ENCODE data around the gene TRNT1. TPM values are rescaled to one million over a fixed set of nuclear protein-coding genes. Genes with fewer than 3 reads are reported as not detected.

Gene TRNT1
- polyA plus RNA-seq, 1 donor: 25.5 TPM

DNA sequence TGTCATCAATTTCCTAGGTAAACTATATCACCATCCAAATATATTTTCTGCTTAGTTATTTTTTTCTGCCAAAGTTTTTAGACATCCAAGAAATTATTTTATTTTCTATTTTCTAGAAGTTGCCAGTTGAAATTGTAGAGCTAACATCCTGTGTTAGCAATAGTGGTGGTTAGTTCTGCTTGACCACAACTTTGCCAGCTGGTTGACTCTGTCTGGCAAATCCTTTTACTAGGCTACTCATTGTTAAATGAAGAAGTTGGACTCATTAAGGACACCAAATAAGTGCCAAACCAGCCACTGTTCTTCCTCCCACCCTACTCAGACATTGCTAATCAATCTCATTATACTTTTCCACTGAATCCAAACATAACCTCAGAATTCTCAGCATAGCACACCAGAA is 68.1 kb downstream of the TRNT1 start:
- no peak for DNase-seq
- no peak overlapping the region for H3K27ac ChIP-seq (ENCODE audit: low read length)
- no peaks in the 10 kb centered on the region for H3K9me3 ChIP-seq (ENCODE audit: control insufficient read depth, low read depth, low read length)
- H3K4me3 ChIP-seq (ENCODE audit: low read length): no peak overlapping the region
- H3K27me3 ChIP-seq (ENCODE audit: control insufficient read depth, insufficient read depth, low read length): peaks cover 3% of the 10 kb centered on the region
- H3K4me1 ChIP-seq (ENCODE audit: control insufficient read depth, insufficient read depth, low read length): peaks cover 5% of the 10 kb centered on the region
- H3K36me3 ChIP-seq (ENCODE audit: control insufficient read depth, insufficient read depth, low read length): no peaks in the 10 kb centered on the region

DNA sequence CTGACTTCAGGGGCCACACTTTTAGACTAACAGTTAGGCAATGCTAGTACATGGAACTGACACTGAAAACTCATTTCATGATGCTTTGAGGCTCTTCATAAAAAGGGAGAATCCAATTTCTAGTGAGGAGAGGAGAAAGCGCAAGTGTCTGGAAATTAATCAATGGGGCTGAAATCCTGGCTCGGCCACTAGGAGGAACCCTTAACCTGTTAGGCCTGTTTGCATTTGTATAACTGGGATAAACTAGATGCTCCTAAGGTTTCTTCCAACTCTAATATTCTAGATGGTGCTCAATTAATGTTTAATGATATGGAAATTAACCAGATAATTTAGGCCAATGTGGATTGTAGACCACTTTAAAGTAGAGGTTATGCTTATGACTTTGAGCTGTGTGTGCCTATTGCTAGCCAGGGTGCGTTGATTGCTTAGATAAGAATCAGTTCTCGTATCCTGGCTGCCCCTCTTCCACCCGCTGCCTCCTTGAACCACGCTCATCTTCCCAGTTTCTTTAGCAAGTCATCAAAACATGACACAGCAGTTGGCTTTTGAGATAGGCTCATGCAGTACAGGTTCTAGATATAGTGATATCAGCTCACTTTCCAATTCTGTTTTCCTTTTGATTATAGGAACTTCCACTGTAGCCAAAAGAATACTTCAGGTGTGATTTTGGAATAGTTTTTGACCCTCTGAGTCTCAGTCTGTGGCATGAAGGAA is 69.6 kb downstream of the TRNT1 start:
- H3K4me3 ChIP-seq (ENCODE audit: low read length): no peak overlapping the region
- peak in 1 of 2 donors; percentile 17 for DNase-seq
- H3K9me3 ChIP-seq (ENCODE audit: control insufficient read depth, low read depth, low read length): no peaks in the 10 kb centered on the region
- H3K36me3 ChIP-seq (ENCODE audit: control insufficient read depth, insufficient read depth, low read length): no peaks in the 10 kb centered on the region
- peaks cover 5% of the 10 kb centered on the region for H3K4me1 ChIP-seq (ENCODE audit: control insufficient read depth, insufficient read depth, low read length)
- H3K27me3 ChIP-seq (ENCODE audit: control insufficient read depth, insufficient read depth, low read length): peaks cover 3% of the 10 kb centered on the region
- 39% methylated on average over 2 of the region's 6 CpGs for WGBS (ENCODE audit: insufficient coverage, low lambda C conversion rate)
- no peak overlapping the region for H3K27ac ChIP-seq (ENCODE audit: low read length)

Other genes starting within 250 kb of the TRNT1 start
- 0.28 TPM for gene IL5RA, start 16.6 kb upstream of the TRNT1 start, polyA plus RNA-seq
- gene CRBN, start 52.8 kb downstream of the TRNT1 start, polyA plus RNA-seq: 49.0 TPM